Measurements from ENCODE around the gene ATG14.
"Not testable (repeated sequence)": the region's sequence is repeated elsewhere in the genome, so short reads cannot be mapped to it uniquely, and the experiment has no call there.

Gene ATG14

GRCh38 chr14:55411426-55412389 is at the start of gene ATG14:
Gene ATG14 (minus strand): TSS chr14:55411830. CDS start chr14:55411822, 8 bp downstream.
- DNase-seq, result peak; percentile 81

- DNase-seq, result no peak
These were observed 47.3 kb upstream of the ATG14 start for GRCh38 chr14:55458800-55459515.

- DNase-seq, result no peak
These were observed 45.9 kb upstream of the ATG14 start for GRCh38 chr14:55457496-55457895.

- not testable (repeated sequence) for DNase-seq
These were observed 44.8 kb upstream of the ATG14 start for GRCh38 chr14:55456411-55456810.

GRCh38 chr14:55454264-55455002 is 42.8 kb upstream of the ATG14 start:
- peak; percentile 91 for DNase-seq

GRCh38 chr14:55451950-55452349 is 40.3 kb upstream of the ATG14 start:
- no peak for DNase-seq

- no peak for DNase-seq
These were observed 39.8 kb upstream of the ATG14 start for GRCh38 chr14:55451398-55451797.

GRCh38 chr14:55450987-55451386 is 39.4 kb upstream of the ATG14 start:
- no peak for DNase-seq

GRCh38 chr14:55450539-55450938 is 38.9 kb upstream of the ATG14 start:
- no peak for DNase-seq

GRCh38 chr14:55450124-55450523 is 38.5 kb upstream of the ATG14 start:
- no peak for DNase-seq

- no peak for DNase-seq
These were observed 37.5 kb upstream of the ATG14 start for GRCh38 chr14:55449116-55449515.

- DNase-seq, result no peak
These were observed 36.5 kb upstream of the ATG14 start for GRCh38 chr14:55448141-55448614.

- DNase-seq, result no peak
These were observed 35.2 kb upstream of the ATG14 start for GRCh38 chr14:55446833-55447232.

GRCh38 chr14:55446127-55446736 is 34.6 kb upstream of the ATG14 start:
- peak; percentile 81 for DNase-seq

GRCh38 chr14:55441286-55441685 is 29.7 kb upstream of the ATG14 start:
- DNase-seq, result no peak

GRCh38 chr14:55440385-55440784 is 28.8 kb upstream of the ATG14 start, which contains the start of gene TBPL2:
Gene TBPL2 (minus strand): TSS chr14:55440616. CDS start chr14:55440449, 167 bp downstream.
- no peak for DNase-seq

- DNase-seq, result peak; percentile 35
These were observed 26.5 kb upstream of the ATG14 start for GRCh38 chr14:55438066-55438683.

GRCh38 chr14:55436931-55437330 is 25.3 kb upstream of the ATG14 start:
- no peak for DNase-seq

- DNase-seq, result no peak
These were observed 24.9 kb upstream of the ATG14 start for GRCh38 chr14:55436519-55436918.

- DNase-seq, result no peak
These were observed 23.2 kb upstream of the ATG14 start for GRCh38 chr14:55434805-55435174.

GRCh38 chr14:55433880-55434804 is 22.5 kb upstream of the ATG14 start:
- no peak for DNase-seq

All from NCI-H1436 (cell line).